ENCODE measurements around the gene MYO18B.

Gene MYO18B

GRCh38 chr22:25777870-25778269 is 35.9 kb downstream of the MYO18B start:
- DNase-seq, result peak; percentile 71

- no peak for DNase-seq
Measured at GRCh38 chr22:25779426-25779825, 37.4 kb downstream of the MYO18B start.

GRCh38 chr22:25779890-25780289 is 37.9 kb downstream of the MYO18B start:
- DNase-seq, result no peak

- DNase-seq, result no peak
Measured at GRCh38 chr22:25780673-25781072, 38.7 kb downstream of the MYO18B start.

- DNase-seq, result no peak
Measured at GRCh38 chr22:25781801-25782200, 39.8 kb downstream of the MYO18B start.

- DNase-seq, result no peak
Measured at GRCh38 chr22:25782831-25783230, 40.8 kb downstream of the MYO18B start.

- DNase-seq, result no peak
Measured at GRCh38 chr22:25783856-25784255, 41.9 kb downstream of the MYO18B start.

- DNase-seq, result no peak
Measured at GRCh38 chr22:25786165-25786564, 44.2 kb downstream of the MYO18B start.

- no peak for DNase-seq
Measured at GRCh38 chr22:25791556-25791955, 49.6 kb downstream of the MYO18B start.

- no peak for DNase-seq
Measured at GRCh38 chr22:25795478-25795877, 53.5 kb downstream of the MYO18B start.

- DNase-seq, result no peak
Measured at GRCh38 chr22:25797498-25798290, 55.7 kb downstream of the MYO18B start.

- no peak for DNase-seq
Measured at GRCh38 chr22:25800766-25801165, 58.8 kb downstream of the MYO18B start.

- DNase-seq, result no peak
Measured at GRCh38 chr22:25802018-25802417, 60.0 kb downstream of the MYO18B start.

- no peak for DNase-seq
Measured at GRCh38 chr22:25804676-25805075, 62.7 kb downstream of the MYO18B start.

- no peak for DNase-seq
Measured at GRCh38 chr22:25806579-25806978, 64.6 kb downstream of the MYO18B start.

- no peak for DNase-seq
Measured at GRCh38 chr22:25814685-25815084, 72.7 kb downstream of the MYO18B start.

GRCh38 chr22:25815561-25815960 is 73.6 kb downstream of the MYO18B start:
- no peak for DNase-seq

GRCh38 chr22:25816522-25817059 is 74.6 kb downstream of the MYO18B start:
- DNase-seq, result peak; percentile 5

GRCh38 chr22:25817092-25817943 is 75.3 kb downstream of the MYO18B start:
- no peak for DNase-seq

GRCh38 chr22:25818541-25818940 is 76.6 kb downstream of the MYO18B start:
- no peak for DNase-seq

- no peak for DNase-seq
Measured at GRCh38 chr22:25822344-25822743, 80.4 kb downstream of the MYO18B start.

GRCh38 chr22:25823276-25823675 is 81.3 kb downstream of the MYO18B start:
- DNase-seq, result no peak

GRCh38 chr22:25824828-25825423 is 82.9 kb downstream of the MYO18B start:
- no peak for DNase-seq
